GM21526 (cell line): ENCODE results near the gene KPNB1.

Source experiments
- ATAC-seq: cut with Tn5 transposase; IDR thresholded peaks from one replicate; pipeline ENCODE4 v1.9.1; 2021; ENCODE audit warnings: moderate library complexity; ENCODE audit not compliant: unreplicated experiment, low FRiP score

KPNB1 gene

GRCh38 chr17:47695429-47696376 is 46.0 kb downstream of the KPNB1 start:
- ATAC-seq, result no peak

GRCh38 chr17:47696717-47697642 is 47.3 kb downstream of the KPNB1 start:
- ATAC-seq, result no peak

- no peak for ATAC-seq
These were observed 48.4 kb downstream of the KPNB1 start for GRCh38 chr17:47697906-47698711.

- no peak for ATAC-seq
These were observed 49.2 kb downstream of the KPNB1 start for GRCh38 chr17:47698749-47699535.

- ATAC-seq, result no peak
These were observed 49.8 kb downstream of the KPNB1 start for GRCh38 chr17:47699536-47699840.

- no peak for ATAC-seq
These were observed 51.0 kb downstream of the KPNB1 start for GRCh38 chr17:47700471-47701449.

GRCh38 chr17:47701608-47702007 is 51.9 kb downstream of the KPNB1 start:
- no peak for ATAC-seq

GRCh38 chr17:47702391-47702995 is 52.8 kb downstream of the KPNB1 start:
- no peak for ATAC-seq

- no peak for ATAC-seq
These were observed 53.5 kb downstream of the KPNB1 start for GRCh38 chr17:47703191-47703591.

- ATAC-seq, result no peak
These were observed 54.0 kb downstream of the KPNB1 start for GRCh38 chr17:47703671-47704070.

GRCh38 chr17:47704116-47704515 is 54.4 kb downstream of the KPNB1 start:
- no peak for ATAC-seq

GRCh38 chr17:47704736-47705135 is 55.0 kb downstream of the KPNB1 start:
- no peak for ATAC-seq

- no peak for ATAC-seq
These were observed 56.1 kb downstream of the KPNB1 start for GRCh38 chr17:47705536-47706530.

- ATAC-seq, result no peak
These were observed 57.5 kb downstream of the KPNB1 start for GRCh38 chr17:47707056-47707804.

GRCh38 chr17:47707884-47708283 is 58.2 kb downstream of the KPNB1 start:
- no peak for ATAC-seq

- ATAC-seq, result no peak
These were observed 58.7 kb downstream of the KPNB1 start for GRCh38 chr17:47708312-47708863.
